Spleen (tissue), 11 donors: ENCODE data around the gene MAN1B1. TPM values are rescaled to one million over a fixed set of nuclear protein-coding genes. Genes with fewer than 3 reads are reported as not detected.

ENCODE experiments used
- DNase-seq: peaks from one replicate; pipeline ENCODE4 v3.0.0-alpha.2; 2020
- H3K27ac ChIP-seq, 8 donors: fragments of 200-600 bp; sonication (generic) in 7 of 8; 1 replicate in 4 of 8; 2 replicates in 4 of 8; pipeline versions ENCODE4 v1.5.0 to v1.8.0; 2016 to 2021; ENCODE audit warnings: inconsistent platforms in 4 of 8, mild to moderate bottlenecking in 4 of 8, moderate library complexity in 1 of 8
- H3K27me3 ChIP-seq, 7 donors: fragments of 200-600 bp; sonication (generic) in 6 of 7; replicated peaks in 1 of 7; 1 replicate in 4 of 7; 2 replicates in 3 of 7; pipeline versions ENCODE4 v1.5.0 to v1.8.0; 2016 to 2021; ENCODE audit warnings: inconsistent platforms in 3 of 7, mild to moderate bottlenecking in 1 of 7
- H3K36me3 ChIP-seq, 6 donors: fragments of 200-600 bp; sonication (generic) in 5 of 6; 1 replicate in 4 of 6; 2 replicates in 2 of 6; pipeline versions ENCODE4 v1.5.0 to v1.8.0; 2016 to 2021; ENCODE audit warnings: inconsistent platforms in 2 of 6
- H3K4me1 ChIP-seq, 6 donors: fragments of 200-600 bp; sonication (generic) in 5 of 6; 1 replicate in 3 of 6; 2 replicates in 3 of 6; pipeline versions ENCODE4 v1.5.0 to v1.8.0; 2016 to 2021; ENCODE audit warnings: inconsistent platforms in 3 of 6
- H3K4me3 ChIP-seq, 8 donors: fragments of 200-600 bp; sonication (generic) in 7 of 8; 1 replicate in 4 of 8; 2 replicates in 4 of 8; pipeline versions ENCODE4 v1.5.0 to v1.8.0; 2016 to 2021; ENCODE audit warnings: inconsistent platforms in 4 of 8, mild to moderate bottlenecking in 4 of 8, moderate library complexity in 2 of 8
- H3K9me3 ChIP-seq, 8 donors: fragments of 200-600 bp; sonication (generic) in 7 of 8; 1 replicate in 4 of 8; 2 replicates in 4 of 8; pipeline versions ENCODE4 v1.5.0 to v1.8.0; 2016 to 2021; ENCODE audit warnings: inconsistent platforms in 4 of 8
- CTCF ChIP-seq, 11 experiments: fragments of 200-600 bp in 7 of 11; fragments of 450-650 bp in 4 of 11; sonication (generic) in 4 of 11; IDR thresholded peaks in 8 of 11; conservative IDR thresholded peaks in 3 of 11; 1 replicate in 7 of 11; 2 replicates in 4 of 11; pipeline versions ENCODE4 v1.4.0 to v1.8.0; 2016 to 2021; ENCODE audit warnings: antibody characterized with exemption in 11 of 11, inconsistent platforms in 4 of 11, mild to moderate bottlenecking in 1 of 11
- POLR2A ChIP-seq, 3 donors: fragments of 450-650 bp; IDR thresholded peaks; one replicate each; pipeline ENCODE4 v1.5.1; 2017; ENCODE audit warnings: antibody characterized with exemption in 3 of 3, mild to moderate bottlenecking in 1 of 3
- POLR2AphosphoS5 ChIP-seq, 3 donors: sonication (generic); formaldehyde crosslinking; IDR thresholded peaks; one replicate each; pipeline ENCODE4 v1.5.1; 2017; ENCODE audit warnings: antibody characterized with exemption in 3 of 3
- WGBS, 5 donors: extraction: QIAGEN DNeasy Blood & Tissue Kit in 3 of 5; methylation state at CpG; one replicate each; pipeline versions ENCODE4 v1.1.5 to v1.1.7; 2013 to 2018; 5-methylcytosine and 5-hydroxymethylcytosine counted together
- intact Hi-C: fragments of 100-400 bp; cut with DNase I; formaldehyde crosslinking; loops from one replicate; pipeline ENCODE4 v1.15.0; 2023; ENCODE audit warnings: low total_unique reads
- polyA plus RNA-seq, 3 donors: library from polyadenylated mRNA; stranded (reverse); fragments of 200-250 nt; gene quantifications; one replicate each; pipeline ENCODE4 v1.2.1, GENCODE V29; 2013
- total RNA-seq, 7 donors: library from RNA; depleted of rRNA in 3 of 7; stranded (reverse); fragments of >200 nt in 3 of 7; fragmentation: NEBNext Ultra II Directional in 4 of 7; extraction: Animal tissue kit (Norgen Biotek cat#: 25700) in 4 of 7; gene quantifications; one replicate each; pipeline versions ENCODE4 v1.1.0 to v1.2.1, GENCODE V29; 2016 to 2021
- donor health status: healthy with polysubstance abuse.
- donor health status: DM: no; HTN: no; CAD: no; lungs with moderate emphysema.
- donor health status: DM: no; HTN: no; CAD: no.
- donor health status: Bipolar disorder and iron deficiency.
- donor health status: healthy.
- donor health status: DM: no; HTN: no; CAD: no.
- donor health status: DM: yes; HTN: yes; CAD: no.

MAN1B1 gene
- total and polyA plus RNA-seq, 10 donors, result 43.2 to 112 (median 52.8) TPM

- TF ChIP-seq POLR2A (IDR thresholded peaks at IDR 0.05) (no peak), CTCF (IDR thresholded peaks at IDR 0.05 in 8 of 11, conservative IDR thresholded peaks at IDR 0.05 in 3 of 11) (no peak), POLR2AphosphoS5 (IDR thresholded peaks at IDR 0.05) (no peak)
- H3K4me3 ChIP-seq, result no peak overlapping the region
- 40 to 74% (median 71%) methylated on average over 1 to 17 of the region's 17 CpGs for WGBS, 5 donors
- intact Hi-C loops, result no loop called here
- no peak for DNase-seq
- H3K27ac ChIP-seq, result no peak overlapping the region
- peaks cover 4 to 22% (median 10%) of the 10 kb centered on the region in 6 donors for H3K4me1 ChIP-seq
- peaks cover 6 to 93% (median 87%) of the 10 kb centered on the region in 7 donors for H3K27me3 ChIP-seq
- no peaks in the 10 kb centered on the region for H3K9me3 ChIP-seq
- no peaks in the 10 kb centered on the region for H3K36me3 ChIP-seq
These were observed 54.4 kb downstream of the MAN1B1 start for GRCh38 chr9:137141050-137141810.

GRCh38 chr9:137141976-137142936 is 55.5 kb downstream of the MAN1B1 start:
- TF ChIP-seq POLR2AphosphoS5 (IDR thresholded peaks at IDR 0.05) (no peak), POLR2A (IDR thresholded peaks at IDR 0.05) (no peak), CTCF (IDR thresholded peaks at IDR 0.05 in 8 of 11, conservative IDR thresholded peaks at IDR 0.05 in 3 of 11) (no peak)
- no peak for DNase-seq
- peaks cover 4 to 17% (median 8%) of the 10 kb centered on the region in 6 donors for H3K4me1 ChIP-seq
- no peak overlapping the region for H3K27ac ChIP-seq
- intact Hi-C loops, result no loop called here
- WGBS, 5 donors, result 67 to 80% (median 78%) methylated on average over 22 to 24 of the region's 24 CpGs
- no peak overlapping the region for H3K4me3 ChIP-seq
- no peaks in the 10 kb centered on the region for H3K36me3 ChIP-seq
- H3K27me3 ChIP-seq, result peaks cover 6 to 93% (median 77%) of the 10 kb centered on the region in 7 donors
- no peaks in the 10 kb centered on the region for H3K9me3 ChIP-seq

- Histone ChIP-seq H3K4me1 (peaks cover 4 to 11% (median 5%) of the 10 kb centered on the region in 6 donors), H3K36me3 (no peaks in the 10 kb centered on the region), H3K27ac (no peak overlapping the region), H3K9me3 (no peaks in the 10 kb centered on the region), H3K4me3 (no peak overlapping the region), H3K27me3 (peaks cover 0 to 93% (median 75%) of the 10 kb centered on the region in 7 donors)
- TF ChIP-seq CTCF (IDR thresholded peaks at IDR 0.05 in 8 of 11, conservative IDR thresholded peaks at IDR 0.05 in 3 of 11), result no peak
- no peak for TF ChIP-seq POLR2A (IDR thresholded peaks at IDR 0.05)
- TF ChIP-seq POLR2AphosphoS5 (IDR thresholded peaks at IDR 0.05), result no peak
- DNase-seq, result no peak
- 36 to 82% (median 55%) methylated on average over 2 to 4 of the region's 4 CpGs for WGBS, 5 donors
- intact Hi-C loops, result no loop called here
These were observed 56.7 kb downstream of the MAN1B1 start for GRCh38 chr9:137143459-137143858.
